ENCODE measurements around the gene GFPT1. TPM values are rescaled to one million over a fixed set of nuclear protein-coding genes. Genes with fewer than 3 reads are reported as not detected.

Gene GFPT1
- total RNA-seq, 1 experiment from 2014 or later, result 20.7 TPM

DNA sequence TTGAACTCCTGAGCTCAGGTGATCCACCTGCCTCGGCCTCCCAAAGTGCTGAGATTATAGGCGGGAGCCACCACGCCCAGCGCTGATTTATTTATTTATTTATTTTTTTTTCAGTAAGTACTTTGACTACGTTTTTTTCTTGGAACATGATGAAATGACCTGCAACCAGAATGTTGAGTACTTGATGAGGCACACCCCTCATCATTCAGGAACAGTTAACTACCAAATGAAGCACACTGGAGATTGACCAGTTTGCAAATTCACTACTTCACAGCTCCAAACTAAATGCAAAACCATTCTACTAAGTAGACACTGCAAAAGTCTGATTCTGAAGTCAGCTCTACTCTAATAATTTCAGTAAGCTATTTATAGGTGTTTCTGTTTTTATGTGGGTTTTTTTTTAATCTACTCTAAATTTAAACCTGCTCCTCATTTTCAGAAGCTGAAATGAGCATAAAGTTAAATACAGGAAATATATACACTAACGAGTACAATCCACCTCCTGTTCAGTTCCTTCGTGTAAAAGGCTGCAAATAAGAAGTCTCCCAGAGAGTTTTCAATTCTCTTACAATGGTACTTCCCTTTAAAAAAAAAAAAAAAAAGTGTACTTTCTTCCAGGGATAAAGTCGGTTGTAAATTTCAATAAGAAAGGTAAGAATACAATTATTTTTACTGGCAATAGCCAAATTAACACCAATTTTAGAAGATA, 1.4 kb downstream of the GFPT1 start:
- DNase-seq, result peak; percentile 9
- Histone ChIP-seq H3K79me2 (ENCODE audit: low read length) (peaks cover 64% of the 10 kb centered on the region), H2AFZ (ENCODE audit: low read length) (no peak overlapping the region), H3K4me2 (ENCODE audit: low read length) (peak overlapping the region; percentile 90), H4K20me1 (ENCODE audit: low read length) (no peaks in the 10 kb centered on the region), H3K27me3 (ENCODE audit: low read length) (no peaks in the 10 kb centered on the region), H3K9me2 (replicated peaks; ENCODE audit: low read length) (no peaks in the 10 kb centered on the region), H3K27ac (ENCODE audit: low read length) (no peak overlapping the region), H3K9me3 (ENCODE audit: low read length) (no peaks in the 10 kb centered on the region), H3K4me1 (ENCODE audit: insufficient read depth, low read length) (peaks cover 36% of the 10 kb centered on the region), H3K36me3 (ENCODE audit: low read depth, low read length) (0 out of 2 replicates have a peak, but pooled peaks cover 5% of the 10 kb centered on the region), H3K4me3 (ENCODE audit: low read length) (peak overlapping the region; percentile 89), H3K9ac (ENCODE audit: low read length) (peak overlapping the region; percentile 71; the same call in 1 of the 2 replicates), H3F3A (ENCODE audit: low read length, unreplicated experiment) (no peaks in the 10 kb centered on the region)
- intact Hi-C loops (cut with micrococcal nuclease), result loop anchor here (2.0 to 10.0 kb wide), 2 partner anchors 51 to 99 kb away; partner anchors contain the start of gene NFU1
- CTCF ChIA-PET, result no interaction called here
- no peak for TF ChIP-seq EZH2phosphoT487 (IDR thresholded peaks at IDR 0.05; ENCODE audit: borderline replicate concordance, low read length)
- TF ChIP-seq, protein P1, sequence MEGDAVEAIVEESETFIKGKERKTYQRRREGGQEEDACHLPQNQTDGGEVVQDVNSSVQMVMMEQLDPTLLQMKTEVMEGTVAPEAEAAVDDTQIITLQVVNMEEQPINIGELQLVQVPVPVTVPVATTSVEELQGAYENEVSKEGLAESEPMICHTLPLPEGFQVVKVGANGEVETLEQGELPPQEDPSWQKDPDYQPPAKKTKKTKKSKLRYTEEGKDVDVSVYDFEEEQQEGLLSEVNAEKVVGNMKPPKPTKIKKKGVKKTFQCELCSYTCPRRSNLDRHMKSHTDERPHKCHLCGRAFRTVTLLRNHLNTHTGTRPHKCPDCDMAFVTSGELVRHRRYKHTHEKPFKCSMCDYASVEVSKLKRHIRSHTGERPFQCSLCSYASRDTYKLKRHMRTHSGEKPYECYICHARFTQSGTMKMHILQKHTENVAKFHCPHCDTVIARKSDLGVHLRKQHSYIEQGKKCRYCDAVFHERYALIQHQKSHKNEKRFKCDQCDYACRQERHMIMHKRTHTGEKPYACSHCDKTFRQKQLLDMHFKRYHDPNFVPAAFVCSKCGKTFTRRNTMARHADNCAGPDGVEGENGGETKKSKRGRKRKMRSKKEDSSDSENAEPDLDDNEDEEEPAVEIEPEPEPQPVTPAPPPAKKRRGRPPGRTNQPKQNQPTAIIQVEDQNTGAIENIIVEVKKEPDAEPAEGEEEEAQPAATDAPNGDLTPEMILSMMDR (conservative IDR thresholded peaks at IDR 0.05; ENCODE audit: low read depth, low read length), result no peak
- no peak for TF ChIP-seq EZH2 (IDR thresholded peaks at IDR 0.05; ENCODE audit: low read length, unreplicated experiment)
- POLR2A ChIA-PET (ENCODE audit: unreplicated experiment), result no interaction called here
- ATAC-seq, result no peak
- BruUV-seq (replicated peaks), result TSS peak; percentile 85

GRCh38 chr2:69384618-69385081, 2.4 kb downstream of the GFPT1 start:
- H3K9me3 ChIP-seq (ENCODE audit: low read length), result no peaks in the 10 kb centered on the region
- intact Hi-C loops (cut with micrococcal nuclease), result loop anchor here (10.0 kb wide), 1 partner anchor 100 kb away; no protein-coding TSS in a partner anchor
- peaks cover 74% of the 10 kb centered on the region for H3K79me2 ChIP-seq (ENCODE audit: low read length)
- no peaks in the 10 kb centered on the region for H4K20me1 ChIP-seq (ENCODE audit: low read length)
- BruUV-seq (replicated peaks), result no TSS peak
- H3K4me3 ChIP-seq (ENCODE audit: low read length), result peak overlapping the region; percentile 35; the same call in 1 of the 2 replicates
- H3K4me1 ChIP-seq (ENCODE audit: insufficient read depth, low read length), result peaks cover 36% of the 10 kb centered on the region
- 0 out of 2 replicates have a peak, but pooled peaks cover 5% of the 10 kb centered on the region for H3K36me3 ChIP-seq (ENCODE audit: low read depth, low read length)
- TF ChIP-seq, protein P1 (conservative IDR thresholded peaks at IDR 0.05; ENCODE audit: low read depth, low read length), result no peak
- TF ChIP-seq EZH2phosphoT487 (IDR thresholded peaks at IDR 0.05; ENCODE audit: borderline replicate concordance, low read length) (no peak), EZH2 (IDR thresholded peaks at IDR 0.05; ENCODE audit: low read length, unreplicated experiment) (no peak)
- H3K9me2 ChIP-seq (replicated peaks; ENCODE audit: low read length), result no peaks in the 10 kb centered on the region
- peak overlapping the region; percentile 41 for H3K4me2 ChIP-seq (ENCODE audit: low read length)
- DNase-seq (peak; percentile 9), ATAC-seq (no peak)
- CTCF ChIA-PET, result no interaction called here
- H3K9ac ChIP-seq (ENCODE audit: low read length), result no peak overlapping the region
- no peaks in the 10 kb centered on the region for H3K27me3 ChIP-seq (ENCODE audit: low read length)
- POLR2A ChIA-PET (ENCODE audit: unreplicated experiment), result no interaction called here
- no peaks in the 10 kb centered on the region for H3F3A ChIP-seq (ENCODE audit: low read length, unreplicated experiment)
- no peak overlapping the region for H2AFZ ChIP-seq (ENCODE audit: low read length)
- no peak overlapping the region for H3K27ac ChIP-seq (ENCODE audit: low read length)
